ENCODE results near the gene NIPA2.
A peak's percentile ranks its signal among the peaks of the same experiment; 100 is the strongest.

NIPA2 gene

DNA sequence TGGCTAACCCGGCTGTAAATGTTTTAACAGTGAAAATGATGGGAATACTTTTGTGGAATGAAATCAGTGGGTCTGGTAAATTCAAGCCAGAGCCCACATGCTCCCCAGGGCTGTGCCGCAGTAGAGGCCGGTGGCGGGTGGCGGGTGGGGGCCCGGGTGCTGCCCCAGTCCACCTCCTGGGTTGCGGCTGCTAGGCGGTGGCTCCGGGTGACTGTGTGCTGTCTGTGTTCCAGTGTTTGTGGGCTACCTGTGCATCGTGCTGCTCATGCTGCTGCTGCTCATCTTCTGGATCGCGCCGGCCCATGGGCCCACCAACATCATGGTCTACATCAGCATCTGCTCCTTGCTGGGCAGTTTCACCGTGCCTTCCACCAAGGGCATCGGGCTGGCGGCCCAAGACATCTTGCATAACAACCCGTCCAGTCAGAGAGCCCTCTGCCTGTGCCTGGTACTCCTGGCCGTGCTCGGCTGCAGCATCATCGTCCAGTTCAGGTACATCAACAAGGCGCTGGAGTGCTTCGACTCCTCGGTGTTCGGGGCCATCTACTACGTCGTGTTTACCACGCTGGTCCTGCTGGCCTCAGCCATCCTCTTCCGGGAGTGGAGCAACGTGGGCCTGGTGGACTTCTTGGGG lies 14.9 kb upstream of the NIPA2 start:
- no peak for DNase-seq (ENCODE audit: low read depth, low spot score)
- H3K4me3 ChIP-seq (ENCODE audit: low read length) = no peak overlapping the region

DNA sequence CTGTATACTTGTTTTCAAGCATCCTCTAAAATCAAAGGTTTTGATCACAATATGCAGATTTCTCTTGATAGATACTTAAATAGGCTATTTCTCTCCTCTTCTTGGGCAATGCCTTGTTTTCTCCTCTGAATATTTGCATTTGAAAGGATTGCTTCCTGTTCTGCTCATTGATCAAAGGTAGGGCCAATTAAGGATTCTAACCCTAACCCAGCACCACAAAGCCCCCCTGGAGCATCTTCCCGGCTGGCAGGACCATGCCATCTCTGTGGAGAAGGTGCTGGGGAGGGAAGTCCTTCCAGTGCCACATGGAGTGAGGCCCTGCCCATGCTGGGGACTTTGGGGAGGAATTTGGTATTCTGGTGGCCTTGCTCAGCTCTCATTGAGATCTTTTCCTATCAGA lies 11.3 kb upstream of the NIPA2 start:
- DNase-seq (ENCODE audit: low read depth, low spot score) = no peak
- no peak overlapping the region for H3K4me3 ChIP-seq (ENCODE audit: low read length)

DNA sequence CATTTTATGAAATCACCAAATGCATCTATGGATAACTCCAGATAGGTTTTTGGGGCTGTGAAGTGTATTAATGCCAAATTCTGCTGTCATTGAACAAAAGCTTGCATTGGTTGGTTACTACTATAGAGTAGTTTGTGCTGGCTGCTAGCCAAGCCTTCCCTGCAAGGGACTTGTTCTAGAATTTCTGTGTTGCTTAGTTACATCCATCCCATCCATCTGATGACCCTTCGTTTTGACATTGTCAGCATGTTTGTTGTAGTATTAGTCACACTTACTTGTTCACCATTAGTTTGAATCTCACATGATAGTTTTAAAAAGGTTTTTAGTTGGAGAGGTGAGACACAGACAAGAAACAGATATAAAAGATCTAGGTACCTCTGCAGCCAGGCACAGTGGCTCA lies 7.0 kb upstream of the NIPA2 start:
- no peak overlapping the region for H3K4me3 ChIP-seq (ENCODE audit: low read length)
- DNase-seq (ENCODE audit: low read depth, low spot score) = no peak

DNA sequence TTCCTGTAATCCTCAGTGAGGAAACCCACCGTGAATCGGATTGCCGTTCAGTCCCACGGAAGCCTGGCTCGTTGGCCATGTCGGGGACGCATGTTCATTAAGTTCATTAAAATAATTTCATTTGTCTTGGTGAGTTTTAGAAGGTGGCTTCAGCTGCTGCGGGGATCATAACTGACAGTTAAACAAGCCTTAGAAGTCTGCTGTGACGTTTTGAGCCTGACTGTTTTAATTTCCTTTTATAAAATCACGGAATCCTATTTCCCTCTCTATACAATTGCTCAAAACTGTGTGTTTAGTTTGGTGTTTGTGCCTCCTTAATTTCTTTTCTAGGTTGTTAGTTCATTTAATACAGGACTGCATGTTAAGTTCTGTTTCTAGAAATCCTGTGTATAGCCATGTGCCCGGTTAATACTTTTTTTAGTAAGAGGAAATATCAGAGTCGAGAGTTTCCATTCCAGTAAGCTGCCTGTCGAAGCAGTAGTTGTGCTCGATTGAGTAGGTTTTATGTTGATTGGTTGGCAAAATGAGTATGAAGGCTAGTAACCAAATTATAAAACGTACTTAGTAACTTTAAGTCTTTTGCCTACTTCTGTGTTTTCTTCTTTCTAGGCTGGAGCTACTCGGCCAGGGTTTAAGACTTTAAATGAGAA lies 705 bp downstream of the NIPA2 start:
- H3K4me3 ChIP-seq (ENCODE audit: low read length) = peak overlapping the region; percentile 81
- DNase-seq (ENCODE audit: low read depth, low spot score) = no peak

DNA sequence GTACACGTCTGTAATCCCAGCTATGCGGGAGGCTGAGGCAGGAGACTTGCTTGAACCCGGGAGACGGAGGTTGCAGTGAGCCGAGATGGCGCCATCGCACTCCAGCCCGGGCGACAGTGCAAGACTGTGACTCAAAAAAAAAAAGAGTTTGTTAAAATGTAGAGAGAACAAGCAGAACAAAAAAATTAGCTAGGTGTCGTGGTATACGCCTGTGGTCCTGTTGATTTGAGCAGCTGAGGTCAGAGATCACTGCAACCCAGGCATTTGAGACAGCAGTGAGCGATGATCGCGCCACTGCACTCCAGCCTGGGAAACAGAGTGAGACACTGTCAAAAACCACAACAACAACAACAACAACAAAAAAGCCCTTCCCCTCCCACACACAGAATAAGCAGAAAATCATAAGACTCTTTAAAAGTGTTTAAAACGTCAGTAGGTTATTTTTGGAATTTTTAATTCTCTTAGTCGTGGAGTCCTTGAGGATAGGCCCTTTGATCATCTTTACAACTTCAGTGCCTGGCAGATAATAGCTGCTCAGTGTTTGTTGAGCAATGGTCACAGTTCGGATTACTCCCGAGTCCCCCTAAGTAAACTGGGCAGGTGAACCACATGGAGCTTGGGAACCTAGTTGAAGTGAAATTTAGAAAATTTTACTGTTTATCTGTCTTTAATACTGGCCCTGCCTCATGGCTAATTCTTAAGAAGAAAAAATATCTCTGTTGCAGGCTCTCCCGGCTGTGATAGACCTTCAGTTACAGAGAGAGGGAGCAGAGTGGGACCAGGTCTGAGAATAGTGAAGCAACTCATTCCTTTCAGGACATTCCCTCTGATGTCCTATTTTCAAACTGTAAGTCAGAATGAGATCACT lies 6.2 kb downstream of the NIPA2 start:
- DNase-seq (ENCODE audit: low read depth, low spot score) = no peak
- no peak overlapping the region for H3K4me3 ChIP-seq (ENCODE audit: low read length)

DNA sequence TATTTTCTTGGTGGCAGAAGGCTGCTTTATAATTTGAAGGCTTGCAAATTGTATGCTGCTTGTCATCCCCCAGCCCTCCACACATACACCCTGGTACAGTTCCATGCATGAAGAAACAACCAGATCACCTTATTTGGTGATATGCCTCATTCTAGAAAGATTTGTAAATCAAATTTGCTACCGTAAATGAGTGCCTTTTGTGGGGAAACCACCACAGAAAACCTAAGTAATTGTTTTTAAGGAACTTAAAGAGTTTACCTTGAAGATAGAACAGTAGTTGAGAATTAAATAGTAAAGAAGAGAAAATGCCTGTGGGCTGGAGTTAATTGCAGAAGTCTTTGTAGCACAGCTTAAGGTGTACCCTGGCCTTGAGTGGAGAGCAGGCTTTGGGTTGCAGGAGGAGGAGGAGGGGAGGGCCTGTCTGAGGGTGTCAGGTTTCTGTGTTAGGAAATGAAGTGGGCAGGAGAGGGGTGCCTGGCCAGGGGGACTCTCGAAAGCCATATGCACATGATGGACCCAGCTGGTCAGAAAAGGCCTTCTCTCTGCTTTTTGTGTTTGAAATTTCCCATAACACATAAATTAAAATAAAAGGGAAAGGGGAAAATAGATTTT lies 6.9 kb downstream of the NIPA2 start:
- H3K4me3 ChIP-seq (ENCODE audit: low read length) = no peak overlapping the region
- no peak for DNase-seq (ENCODE audit: low read depth, low spot score)

DNA sequence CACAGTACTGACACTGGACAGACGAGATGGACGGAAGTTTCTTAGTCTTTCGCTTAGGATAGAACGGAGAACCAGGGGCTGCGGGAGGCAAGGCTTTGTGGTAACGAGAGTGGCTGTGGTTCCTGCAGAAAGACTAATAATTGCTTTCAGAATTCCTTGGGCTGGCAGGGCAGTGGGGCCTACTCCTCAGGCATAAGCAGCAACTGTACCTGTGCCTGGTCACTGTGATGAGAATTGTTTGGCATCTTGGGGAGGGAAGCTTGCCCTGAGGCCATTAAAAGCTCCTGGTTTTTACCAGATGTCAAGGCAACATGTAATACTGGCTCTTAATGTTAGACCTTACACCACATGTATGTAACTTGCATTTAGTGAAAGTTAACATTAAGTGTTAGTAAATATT lies 7.6 kb downstream of the NIPA2 start:
- DNase-seq (ENCODE audit: low read depth, low spot score) = no peak

DNA sequence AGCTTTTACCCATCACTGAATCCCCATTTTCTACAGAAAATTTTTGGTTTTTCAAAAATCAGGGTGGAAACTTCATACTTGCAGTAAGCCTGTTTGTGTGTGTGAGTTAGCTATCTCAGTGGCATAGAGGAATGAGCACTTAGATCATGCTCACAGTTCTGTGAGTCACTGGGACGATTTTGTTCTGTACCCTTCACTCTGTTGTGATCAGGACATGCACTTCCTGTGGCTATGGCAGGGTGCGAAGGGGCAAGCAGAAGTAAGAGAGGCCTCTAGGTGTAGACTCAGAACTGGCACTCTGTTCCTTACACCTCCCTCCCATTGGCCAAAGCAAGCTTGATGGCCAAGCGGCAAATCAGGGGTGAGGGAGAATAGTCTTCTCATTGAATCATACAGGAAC lies 11.6 kb downstream of the NIPA2 start:
- DNase-seq (ENCODE audit: low read depth, low spot score) = no peak
- H3K4me3 ChIP-seq (ENCODE audit: low read length) = no peak overlapping the region

More for the DNA sequence above, 7.6 kb downstream of the NIPA2 start:
- no peak overlapping the region for H3K4me3 ChIP-seq (ENCODE audit: low read length)

DNA sequence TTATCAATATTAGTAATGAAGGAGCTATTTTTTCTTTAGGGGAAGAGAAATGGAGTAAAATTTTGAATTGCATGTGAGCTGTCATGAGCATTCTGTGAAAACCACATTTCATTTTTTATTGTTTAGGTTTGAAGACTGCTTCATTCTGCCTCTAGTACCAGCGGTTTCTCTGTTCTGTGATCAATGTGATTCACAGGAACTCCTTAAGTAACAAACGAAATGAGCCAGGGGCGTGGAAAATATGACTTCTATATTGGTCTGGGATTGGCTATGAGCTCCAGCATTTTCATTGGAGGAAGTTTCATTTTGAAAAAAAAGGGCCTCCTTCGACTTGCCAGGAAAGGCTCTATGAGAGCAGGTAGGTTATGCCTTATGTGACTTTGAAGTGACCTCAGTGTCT lies 13.0 kb downstream of the NIPA2 start:
- no peak overlapping the region for H3K4me3 ChIP-seq (ENCODE audit: low read length)
- peak; percentile 14 for DNase-seq (ENCODE audit: low read depth, low spot score)

DNA sequence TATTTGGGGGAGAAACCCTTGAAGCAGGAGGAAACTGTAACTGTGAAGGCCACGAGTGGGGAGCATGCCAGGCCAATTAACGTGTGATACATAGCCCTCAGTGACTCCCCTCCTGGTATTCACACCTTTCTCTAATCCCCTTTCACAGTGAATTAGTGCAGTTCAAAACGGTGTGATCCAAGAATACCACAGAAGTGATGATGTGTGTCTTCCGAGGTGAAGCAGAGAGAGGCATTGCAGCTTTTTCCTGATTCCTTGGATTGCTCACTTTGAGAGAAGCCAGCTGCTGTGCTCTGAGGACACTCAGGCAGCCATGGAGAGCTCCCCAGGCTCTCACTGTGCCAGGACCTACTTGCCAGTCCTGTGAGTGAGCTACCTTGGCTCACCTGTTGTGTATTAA lies 17.3 kb downstream of the NIPA2 start:
- no peak for DNase-seq (ENCODE audit: low read depth, low spot score)
- H3K4me3 ChIP-seq (ENCODE audit: low read length) = no peak overlapping the region

DNA sequence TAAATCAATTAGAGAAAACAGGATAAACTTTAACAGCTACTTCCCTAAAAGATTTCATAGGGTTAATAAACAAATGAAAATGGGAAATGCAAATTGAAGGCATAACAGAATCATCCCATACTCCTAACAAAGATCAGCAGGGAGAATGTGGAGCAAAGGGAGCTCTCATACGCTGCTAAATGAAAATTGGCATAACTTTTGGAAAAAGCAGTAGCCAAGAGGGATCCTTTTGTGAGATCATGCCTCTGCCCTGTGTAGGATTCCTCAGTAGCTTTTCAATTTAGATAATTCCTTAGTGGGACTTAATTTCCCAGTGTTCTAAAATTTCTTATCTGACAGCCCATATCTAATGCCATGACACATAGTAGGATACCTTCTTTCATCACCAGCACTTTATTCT lies 18.2 kb downstream of the NIPA2 start:
- DNase-seq (ENCODE audit: low read depth, low spot score) = no peak
- no peak overlapping the region for H3K4me3 ChIP-seq (ENCODE audit: low read length)

DNA sequence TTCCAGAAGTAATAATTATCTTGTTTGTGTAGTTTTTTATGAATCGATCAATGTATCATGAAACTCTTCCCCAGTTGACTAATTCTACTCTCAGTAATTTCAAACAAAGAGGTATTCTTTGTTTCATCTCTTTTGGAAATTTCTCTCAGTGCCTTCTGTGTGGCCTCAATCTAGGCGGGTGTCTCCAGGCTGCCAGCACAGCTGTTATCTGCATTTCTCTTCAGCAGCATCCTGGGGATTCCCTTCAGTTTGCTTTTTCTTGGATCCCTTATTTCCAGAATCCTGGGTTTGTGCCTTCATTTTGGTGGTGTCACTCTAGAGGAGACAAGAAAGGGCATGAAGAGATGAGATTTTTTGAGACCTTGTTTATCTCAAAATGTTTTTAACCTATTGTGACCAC lies 22.7 kb downstream of the NIPA2 start:
- H3K4me3 ChIP-seq (ENCODE audit: low read length) = no peak overlapping the region
- no peak for DNase-seq (ENCODE audit: low read depth, low spot score)

DNA sequence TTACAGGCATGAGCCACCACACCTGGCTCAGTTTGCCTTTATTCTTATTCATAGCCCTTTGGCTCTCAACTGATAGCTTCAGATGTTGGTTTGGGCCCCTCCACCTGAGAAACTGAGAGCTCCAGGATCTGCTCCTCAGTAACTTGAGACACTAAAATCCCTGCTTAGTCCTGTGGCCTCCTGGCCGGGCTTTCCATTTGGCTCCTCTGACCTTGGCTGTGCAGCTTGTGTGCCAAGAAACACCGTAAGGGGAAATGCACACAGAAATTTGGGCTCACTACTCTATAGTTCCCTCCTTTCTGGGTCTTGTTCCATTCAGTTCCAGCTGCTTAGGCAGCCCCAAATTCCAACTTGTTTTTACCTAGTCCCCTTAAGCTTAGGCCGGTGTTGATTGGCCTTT lies 24.9 kb downstream of the NIPA2 start:
- H3K4me3 ChIP-seq (ENCODE audit: low read length) = no peak overlapping the region
- no peak for DNase-seq (ENCODE audit: low read depth, low spot score)

DNA sequence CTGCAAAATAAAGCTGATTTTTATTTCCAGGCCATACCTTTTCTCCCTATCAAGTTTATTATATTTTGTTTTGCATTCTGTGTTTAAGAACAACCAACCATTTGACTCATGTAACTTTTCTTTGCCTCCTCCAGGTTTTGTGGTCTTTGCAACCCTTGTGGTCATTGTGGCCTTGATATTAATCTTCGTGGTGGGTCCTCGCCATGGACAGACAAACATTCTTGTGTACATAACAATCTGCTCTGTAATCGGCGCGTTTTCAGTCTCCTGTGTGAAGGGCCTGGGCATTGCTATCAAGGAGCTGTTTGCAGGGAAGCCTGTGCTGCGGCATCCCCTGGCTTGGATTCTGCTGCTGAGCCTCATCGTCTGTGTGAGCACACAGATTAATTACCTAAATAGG lies 27.6 kb downstream of the NIPA2 start:
- DNase-seq (ENCODE audit: low read depth, low spot score) = no peak
- H3K4me3 ChIP-seq (ENCODE audit: low read length) = no peak overlapping the region

DNA sequence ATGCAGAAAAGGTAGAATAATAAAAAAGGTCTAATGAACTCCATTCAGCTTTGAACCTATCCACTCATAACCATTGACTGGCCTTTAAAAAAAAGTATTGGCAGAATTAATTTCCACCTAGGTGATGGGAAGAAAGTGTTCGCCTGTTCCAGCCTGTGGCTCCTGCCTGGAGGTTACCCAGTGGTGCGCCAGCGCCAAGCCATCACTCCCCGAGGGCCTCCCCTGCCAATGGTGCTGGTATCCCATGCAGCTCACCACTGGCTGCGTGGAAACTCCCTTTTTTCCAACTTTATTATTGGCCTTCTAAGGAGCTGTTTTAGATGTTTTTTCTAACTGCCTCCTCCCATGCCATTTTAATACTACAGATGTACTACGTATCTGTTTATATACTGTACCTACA lies 29.4 kb downstream of the NIPA2 start:
- no peak for DNase-seq (ENCODE audit: low read depth, low spot score)
- no peak overlapping the region for H3K4me3 ChIP-seq (ENCODE audit: low read length)

DNA sequence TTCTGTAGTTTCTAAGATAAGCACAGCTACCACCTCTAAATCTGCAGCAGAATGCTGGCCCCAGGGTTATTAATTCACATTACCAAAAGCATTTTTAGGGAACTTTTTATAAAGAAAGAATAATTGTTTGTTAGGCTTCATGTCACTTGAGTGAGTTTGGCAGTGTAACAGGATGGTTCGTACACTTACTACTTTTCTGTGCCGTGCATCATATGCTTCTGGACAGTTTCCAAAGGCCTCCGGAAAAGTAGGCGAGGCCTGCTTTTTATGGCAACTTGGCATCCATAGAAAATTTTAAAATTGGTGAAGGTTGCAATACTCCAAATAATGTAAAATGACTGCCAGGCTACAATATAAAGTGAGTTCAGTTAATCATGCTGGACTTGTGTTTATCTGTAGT lies 30.0 kb downstream of the NIPA2 start:
- DNase-seq (ENCODE audit: low read depth, low spot score) = no peak
- no peak overlapping the region for H3K4me3 ChIP-seq (ENCODE audit: low read length)

DNA sequence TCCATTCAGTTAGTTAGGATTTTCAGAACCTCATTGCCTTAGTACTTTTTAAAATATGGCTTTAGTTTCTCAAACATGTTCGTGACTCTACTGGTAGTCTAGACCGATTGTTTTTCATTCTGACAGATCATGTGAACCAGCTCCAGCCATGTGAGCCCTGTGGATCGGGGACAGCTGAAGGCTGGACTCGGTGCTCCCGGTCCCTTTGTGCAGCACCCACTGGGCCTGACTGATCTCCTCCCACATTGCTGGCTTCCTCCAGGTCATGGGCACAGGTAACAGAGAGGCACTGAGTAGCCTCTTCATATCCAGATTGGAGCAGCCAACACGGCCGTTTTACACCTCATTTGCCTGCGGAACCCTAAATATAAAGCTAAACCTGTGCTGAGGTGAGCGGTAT lies 30.5 kb downstream of the NIPA2 start:
- DNase-seq (ENCODE audit: low read depth, low spot score) = no peak
- H3K4me3 ChIP-seq (ENCODE audit: low read length) = no peak overlapping the region

DNA sequence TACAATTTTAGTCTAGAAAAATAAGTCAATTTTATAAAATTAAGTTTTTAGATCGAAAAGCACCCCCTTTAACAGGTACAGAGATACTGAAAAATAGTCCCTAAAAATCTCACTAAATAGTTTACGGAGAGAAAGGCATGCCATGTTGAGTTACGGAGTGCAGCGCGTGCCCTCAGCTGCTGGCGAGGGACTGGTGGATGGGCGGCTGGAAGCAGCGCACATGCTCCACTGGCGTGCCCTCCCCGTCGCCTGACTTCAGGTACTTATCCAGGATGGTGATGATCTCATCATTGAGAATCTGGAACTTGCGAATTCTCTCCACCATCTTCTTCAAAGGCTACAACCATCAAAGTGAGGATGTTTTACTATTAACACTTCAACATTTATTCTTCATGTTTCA lies 31.4 kb downstream of the NIPA2 start:
- no peak overlapping the region for H3K4me3 ChIP-seq (ENCODE audit: low read length)
- DNase-seq (ENCODE audit: low read depth, low spot score) = no peak

DNA sequence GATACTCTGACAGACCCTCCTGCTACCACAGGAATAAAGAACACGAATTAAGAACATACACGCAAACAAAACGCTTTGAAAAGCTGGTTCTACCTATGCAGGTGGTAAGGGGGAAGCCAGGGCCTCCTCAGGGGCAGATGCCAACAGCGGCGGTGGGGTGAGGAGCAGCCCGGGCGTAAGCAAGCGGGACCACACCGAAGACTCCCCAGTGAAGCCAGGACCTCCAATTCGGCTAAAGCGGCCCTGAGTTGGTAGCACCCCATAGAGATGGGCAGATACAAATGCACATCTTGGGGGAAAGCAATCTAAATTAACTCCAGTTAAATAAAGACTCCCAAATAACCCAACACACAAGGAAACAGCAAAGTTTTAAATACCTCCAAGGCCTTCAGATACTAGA lies 32.4 kb downstream of the NIPA2 start:
- H3K4me3 ChIP-seq (ENCODE audit: low read length) = no peak overlapping the region
- no peak for DNase-seq (ENCODE audit: low read depth, low spot score)

DNA sequence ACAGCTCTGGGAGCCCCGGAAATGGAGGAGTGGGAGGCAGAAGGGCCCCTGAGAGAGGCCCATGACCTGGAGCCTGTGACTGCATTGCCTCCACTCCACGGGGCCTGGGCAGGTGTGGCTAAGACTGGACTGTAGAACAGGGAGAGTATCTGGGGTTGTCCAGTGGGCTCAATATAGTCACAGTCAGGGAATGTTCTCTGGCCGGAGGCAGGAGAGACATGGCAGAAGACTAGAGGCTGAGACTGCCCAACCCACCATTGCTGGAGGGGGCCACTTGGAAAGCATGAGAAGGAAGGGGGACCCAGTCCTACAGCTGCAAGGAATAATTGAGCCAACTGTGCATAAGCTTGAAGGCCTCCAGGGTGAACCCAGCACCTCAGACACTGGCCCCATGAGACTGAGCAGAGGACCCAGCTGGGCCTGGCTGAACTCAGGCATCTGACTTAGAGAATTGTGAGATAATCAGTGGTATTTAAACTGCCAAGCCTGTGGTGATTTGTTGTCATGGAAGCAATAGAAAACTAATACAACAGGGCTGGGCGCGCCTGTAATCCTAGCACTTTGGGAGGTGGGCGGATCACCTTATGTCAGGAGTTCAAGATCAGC lies 33.1 kb downstream of the NIPA2 start:
- DNase-seq (ENCODE audit: low read depth, low spot score) = no peak

More for the DNA sequence above, 33.1 kb downstream of the NIPA2 start:
- no peak overlapping the region for H3K4me3 ChIP-seq (ENCODE audit: low read length)

Data from Jurkat, Clone E6-1 (cell line).